Liver (tissue), 9 donors: ENCODE measurements around the gene PRKD1. TPM values are rescaled to one million over a fixed set of nuclear protein-coding genes. Genes with fewer than 3 reads are reported as not detected.

Source experiments
- DNase-seq: peaks from one replicate; pipeline ENCODE4 v3.0.0-alpha.2; 2017; ENCODE audit warnings: low spot score
- H3K27ac ChIP-seq, 2 donors: one replicate each; pipeline ENCODE4 v1.7.0; 2013; ENCODE audit warnings: inconsistent platforms in 2 of 2, low read length in 2 of 2, control low read depth in 1 of 2, low read depth in 1 of 2, mild to moderate bottlenecking in 1 of 2
- H3K27me3 ChIP-seq, 4 donors: one replicate each; pipeline versions ENCODE4 v1.6.1 to v1.7.0; 2013; ENCODE audit warnings: low read length in 3 of 4, inconsistent platforms in 1 of 4, mild to moderate bottlenecking in 1 of 4, moderate library complexity in 1 of 4; ENCODE audit not compliant: control insufficient read depth in 4 of 4, insufficient read depth in 4 of 4
- H3K36me3 ChIP-seq, 4 donors: one replicate each; pipeline versions ENCODE4 v1.6.1 to v1.7.0; 2013; ENCODE audit warnings: low read length in 3 of 4, mild to moderate bottlenecking in 3 of 4, low read depth in 1 of 4, moderate library complexity in 1 of 4; ENCODE audit not compliant: control insufficient read depth in 4 of 4, insufficient read depth in 3 of 4
- H3K4me1 ChIP-seq, 4 donors: one replicate each; pipeline versions ENCODE4 v1.6.1 to v1.7.0; 2013; ENCODE audit warnings: low read length in 3 of 4, mild to moderate bottlenecking in 3 of 4, moderate library complexity in 1 of 4; ENCODE audit not compliant: control insufficient read depth in 4 of 4, insufficient read depth in 4 of 4
- H3K4me3 ChIP-seq, 3 donors: one replicate each; pipeline versions ENCODE4 v1.6.1 to v1.7.0; 2013; ENCODE audit warnings: low read length in 3 of 3, control low read depth in 1 of 3, low read depth in 1 of 3, mild to moderate bottlenecking in 1 of 3
- H3K9ac ChIP-seq, 2 donors: one replicate each; pipeline ENCODE4 v1.7.0; 2013; ENCODE audit warnings: low read length in 2 of 2, mild to moderate bottlenecking in 2 of 2, moderate library complexity in 2 of 2, control low read depth in 1 of 2, low read depth in 1 of 2
- H3K9me3 ChIP-seq, 4 donors: one replicate each; pipeline versions ENCODE4 v1.6.1 to v1.7.0; 2013; ENCODE audit warnings: low read length in 3 of 4; ENCODE audit not compliant: control insufficient read depth in 4 of 4
- ATF3 ChIP-seq: IDR thresholded peaks from 2 replicates; pipeline ENCODE4 v1.6.1; 2016; ENCODE audit warnings: antibody characterized with exemption
- EGR1 ChIP-seq, 2 donors: IDR thresholded peaks; 2 replicates each; pipeline ENCODE4 v1.6.1; 2016 to 2018; ENCODE audit warnings: antibody characterized with exemption in 2 of 2, low read depth in 2 of 2
- FOXA1 ChIP-seq: IDR thresholded peaks from 2 replicates; pipeline ENCODE4 v1.6.1; 2016; ENCODE audit warnings: antibody characterized with exemption
- GABPA ChIP-seq, 2 donors: IDR thresholded peaks in 1 of 2; conservative IDR thresholded peaks in 1 of 2; 2 replicates each; pipeline ENCODE4 v1.6.1; 2016; ENCODE audit warnings: antibody characterized with exemption in 2 of 2, mild to moderate bottlenecking in 1 of 2, moderate library complexity in 1 of 2
- HNF4A ChIP-seq, 2 donors: conservative IDR thresholded peaks; 2 replicates each; pipeline ENCODE4 v1.6.1; 2016; ENCODE audit warnings: antibody characterized with exemption in 2 of 2, mild to moderate bottlenecking in 2 of 2
- HNF4G ChIP-seq: IDR thresholded peaks from 2 replicates; pipeline ENCODE4 v1.6.1; 2016; ENCODE audit warnings: antibody characterized with exemption
- JUND ChIP-seq, 2 donors: IDR thresholded peaks; 2 replicates each; pipeline ENCODE4 v1.6.1; 2016; ENCODE audit warnings: antibody characterized with exemption in 2 of 2
- MAX ChIP-seq: IDR thresholded peaks from 2 replicates; pipeline ENCODE4 v1.6.1; 2016; ENCODE audit warnings: antibody characterized with exemption
- NR2F2 ChIP-seq: IDR thresholded peaks from 2 replicates; pipeline ENCODE4 v1.6.1; 2016; ENCODE audit warnings: antibody characterized with exemption
- RAD21 ChIP-seq, 2 donors: IDR thresholded peaks; 2 replicates each; pipeline ENCODE4 v1.6.1; 2016; ENCODE audit warnings: antibody characterized with exemption in 2 of 2, mild to moderate bottlenecking in 2 of 2
- REST ChIP-seq: IDR thresholded peaks from 2 replicates; pipeline ENCODE4 v1.6.1; 2016; ENCODE audit warnings: antibody characterized with exemption, mild to moderate bottlenecking
- RXRA ChIP-seq, 2 donors: IDR thresholded peaks; 2 replicates each; pipeline ENCODE4 v1.6.1; 2017 to 2018; ENCODE audit warnings: antibody characterized with exemption in 2 of 2, mild to moderate bottlenecking in 1 of 2
- SP1 ChIP-seq: IDR thresholded peaks from 2 replicates; pipeline ENCODE4 v1.6.1; 2018; ENCODE audit warnings: antibody characterized with exemption, mild to moderate bottlenecking
- TAF1 ChIP-seq: conservative IDR thresholded peaks from 2 replicates; pipeline ENCODE4 v1.6.1; 2016; ENCODE audit warnings: antibody characterized with exemption, mild to moderate bottlenecking
- YY1 ChIP-seq: IDR thresholded peaks from 2 replicates; pipeline ENCODE4 v1.6.1; 2016; ENCODE audit warnings: antibody characterized with exemption, mild to moderate bottlenecking
- WGBS: extraction: QIAGEN DNeasy Blood & Tissue Kit; methylation state at CpG from one replicate; pipeline ENCODE4 v1.1.7; 2013; 5-methylcytosine and 5-hydroxymethylcytosine counted together
- polyA plus RNA-seq, 2 donors: library from polyadenylated mRNA; stranded (reverse) in 1 of 2; unstranded in 1 of 2; fragments of 200-250 nt in 1 of 2; fragments of >200 nt in 1 of 2; fragmentation: Nextera tagmentation in 1 of 2; extraction: Ambion mirVana in 1 of 2; gene quantifications; one replicate each; pipeline versions ENCODE4 v1.2.1 to v1.2.3, GENCODE V29; 2013 to 2015
- total RNA-seq, 2 donors: library from RNA; depleted of rRNA; stranded (reverse); fragments of >200 nt; gene quantifications; one replicate each; pipeline ENCODE4 v1.2.3, GENCODE V29; 2014
- TF ChIP-seq, protein P1 (sequence below): IDR thresholded peaks from 2 replicates; pipeline ENCODE4 v1.6.1; 2016; ENCODE audit warnings: antibody characterized with exemption
- TF ChIP-seq, protein P2 (sequence below): fragments of 150-350 bp; IDR thresholded peaks from 2 replicates; pipeline ENCODE4 v1.5.1; 2017; ENCODE audit warnings: improper control_type of control experiment, low read depth, low read length; ENCODE audit not compliant: missing input control
- donor health status: healthy.
- donor health status: healthy.
- donor health status: healthy.
- donor health status: healthy.
- donor health status: healthy.

The PRKD1 gene
- total and polyA plus RNA-seq, 4 donors = 0.85 to 5.0 (median 0.99) TPM

- 80% methylated on average over 7 of the region's 7 CpGs for WGBS
- no peak overlapping the region for H3K27ac ChIP-seq
These were observed 339.7 kb downstream of the PRKD1 start for GRCh38 chr14:29587761-29588470.

More at GRCh38 chr14:29587761-29588470, 339.7 kb downstream of the PRKD1 start:
- H3K9me3 ChIP-seq = no peaks in the 10 kb centered on the region
- peaks cover 5 to 16% (median 9%) of the 10 kb centered on the region in 4 donors for H3K4me1 ChIP-seq
- H3K27me3 ChIP-seq = no peaks in the 10 kb centered on the region
- no peak for TF ChIP-seq ATF3
- TF ChIP-seq NR2F2 = no peak
- no peak for TF ChIP-seq SP1
- TF ChIP-seq RXRA (IDR thresholded peaks at IDR 0.05) = no peak
- TF ChIP-seq EGR1 (IDR thresholded peaks at IDR 0.05; ENCODE audit: low read depth in 2 of 2) = no peak
- no peak for TF ChIP-seq HNF4G
- no peak for TF ChIP-seq YY1
- no peak for TF ChIP-seq GABPA (IDR thresholded peaks at IDR 0.05 in 1 of 2, conservative IDR thresholded peaks at IDR 0.05 in 1 of 2)
- no peak for TF ChIP-seq FOXA1
- no peak for TF ChIP-seq MAX
- TF ChIP-seq RAD21 (IDR thresholded peaks at IDR 0.05) = no peak
- no peak for TF ChIP-seq JUND (IDR thresholded peaks at IDR 0.05)
- TF ChIP-seq, protein P1, sequence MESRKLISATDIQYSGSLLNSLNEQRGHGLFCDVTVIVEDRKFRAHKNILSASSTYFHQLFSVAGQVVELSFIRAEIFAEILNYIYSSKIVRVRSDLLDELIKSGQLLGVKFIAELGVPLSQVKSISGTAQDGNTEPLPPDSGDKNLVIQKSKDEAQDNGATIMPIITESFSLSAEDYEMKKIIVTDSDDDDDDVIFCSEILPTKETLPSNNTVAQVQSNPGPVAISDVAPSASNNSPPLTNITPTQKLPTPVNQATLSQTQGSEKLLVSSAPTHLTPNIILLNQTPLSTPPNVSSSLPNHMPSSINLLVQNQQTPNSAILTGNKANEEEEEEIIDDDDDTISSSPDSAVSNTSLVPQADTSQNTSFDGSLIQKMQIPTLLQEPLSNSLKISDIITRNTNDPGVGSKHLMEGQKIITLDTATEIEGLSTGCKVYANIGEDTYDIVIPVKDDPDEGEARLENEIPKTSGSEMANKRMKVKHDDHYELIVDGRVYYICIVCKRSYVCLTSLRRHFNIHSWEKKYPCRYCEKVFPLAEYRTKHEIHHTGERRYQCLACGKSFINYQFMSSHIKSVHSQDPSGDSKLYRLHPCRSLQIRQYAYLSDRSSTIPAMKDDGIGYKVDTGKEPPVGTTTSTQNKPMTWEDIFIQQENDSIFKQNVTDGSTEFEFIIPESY = no peak
- TF ChIP-seq, protein P2, sequence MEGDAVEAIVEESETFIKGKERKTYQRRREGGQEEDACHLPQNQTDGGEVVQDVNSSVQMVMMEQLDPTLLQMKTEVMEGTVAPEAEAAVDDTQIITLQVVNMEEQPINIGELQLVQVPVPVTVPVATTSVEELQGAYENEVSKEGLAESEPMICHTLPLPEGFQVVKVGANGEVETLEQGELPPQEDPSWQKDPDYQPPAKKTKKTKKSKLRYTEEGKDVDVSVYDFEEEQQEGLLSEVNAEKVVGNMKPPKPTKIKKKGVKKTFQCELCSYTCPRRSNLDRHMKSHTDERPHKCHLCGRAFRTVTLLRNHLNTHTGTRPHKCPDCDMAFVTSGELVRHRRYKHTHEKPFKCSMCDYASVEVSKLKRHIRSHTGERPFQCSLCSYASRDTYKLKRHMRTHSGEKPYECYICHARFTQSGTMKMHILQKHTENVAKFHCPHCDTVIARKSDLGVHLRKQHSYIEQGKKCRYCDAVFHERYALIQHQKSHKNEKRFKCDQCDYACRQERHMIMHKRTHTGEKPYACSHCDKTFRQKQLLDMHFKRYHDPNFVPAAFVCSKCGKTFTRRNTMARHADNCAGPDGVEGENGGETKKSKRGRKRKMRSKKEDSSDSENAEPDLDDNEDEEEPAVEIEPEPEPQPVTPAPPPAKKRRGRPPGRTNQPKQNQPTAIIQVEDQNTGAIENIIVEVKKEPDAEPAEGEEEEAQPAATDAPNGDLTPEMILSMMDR = no peak
- TF ChIP-seq TAF1 = no peak
- no peak for TF ChIP-seq REST
- TF ChIP-seq HNF4A (conservative IDR thresholded peaks at IDR 0.05) = no peak
- no peak overlapping the region for H3K4me3 ChIP-seq
- H3K36me3 ChIP-seq = no peaks in the 10 kb centered on the region
- DNase-seq = no peak
- H3K9ac ChIP-seq = no peak overlapping the region
